ENCODE results near the gene SCCPDH. TPM values are rescaled to one million over a fixed set of nuclear protein-coding genes. Genes with fewer than 3 reads are reported as not detected.

The SCCPDH gene
- total and polyA plus RNA-seq, 2 donors (not counting 3 experiments of a cell fraction or from before 2014, with no cell fraction given): 24.4 to 37.5 TPM

DNA sequence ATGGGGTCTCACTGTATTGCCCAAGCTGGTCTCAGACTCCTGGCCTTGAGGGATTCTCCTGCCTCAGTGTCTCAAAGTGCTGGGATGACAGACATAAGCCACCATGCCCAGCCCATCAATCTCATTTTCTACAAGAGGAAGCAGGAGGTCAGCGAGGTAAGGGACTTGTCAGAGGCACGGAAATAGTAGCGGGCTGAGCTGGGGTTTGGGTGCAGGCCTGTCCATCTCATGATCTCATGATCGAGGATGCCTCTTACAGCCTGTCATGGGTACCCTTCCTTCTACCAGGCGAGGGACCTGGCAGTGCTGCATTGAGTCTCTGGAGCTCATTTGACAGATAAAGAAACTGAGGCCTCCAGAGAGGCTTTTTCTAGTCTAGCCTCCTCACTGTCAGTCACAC lies 28.5 kb upstream of the SCCPDH start:
- peaks cover 5% of the 10 kb centered on the region for H3K4me1 ChIP-seq (ENCODE audit: control insufficient read depth, extremely low read depth, insufficient read depth, low read length)
- H3K27ac ChIP-seq (ENCODE audit: insufficient read depth, low read depth, low read length): no peak overlapping the region
- no peaks in the 10 kb centered on the region for H3K9me3 ChIP-seq (replicated peaks; ENCODE audit: control insufficient read depth, insufficient read depth, low read length)
- BruUV-seq (replicated peaks): no TSS peak
- intact Hi-C loops (cut with micrococcal nuclease) (loop anchor here (1.0 to 5.0 kb wide), 3 partner anchors 129 to 1543 kb away; partner anchors contain the start of genes CNST, KIF26B and TFB2M), dilution Hi-C loops (cut with MboI; ENCODE audit: extremely low pct_ligation_motif_present, low sequenced_read_pairs) (no loop called here)
- H3K9me1 ChIP-seq (replicated peaks; ENCODE audit: control insufficient read depth, extremely low read depth, insufficient read depth, low read length): no peaks in the 10 kb centered on the region
- H3K4me2 ChIP-seq (ENCODE audit: insufficient read depth, low read length): no peak overlapping the region
- no peaks in the 10 kb centered on the region for H4K20me1 ChIP-seq (replicated peaks; ENCODE audit: control insufficient read depth, extremely low read depth, insufficient read depth, low read length)
- H3K27me3 ChIP-seq (ENCODE audit: control insufficient read depth in 2 of 2, insufficient read depth in 2 of 2, low read length in 2 of 2): no peaks in the 10 kb centered on the region
- DNase-seq (ENCODE audit: low read depth, low spot score): no peak
- TF ChIP-seq MYC (IDR thresholded peaks at IDR 0.05; ENCODE audit: low read depth, low read length) (no peak), EZH2 (IDR thresholded peaks at IDR 0.05; ENCODE audit: borderline replicate concordance, low read depth, low read length, severe bottlenecking) (no peak), FOS (IDR thresholded peaks at IDR 0.05; ENCODE audit: borderline replicate concordance, insufficient read depth, low read length) (no peak)
- TF ChIP-seq, protein P1, sequence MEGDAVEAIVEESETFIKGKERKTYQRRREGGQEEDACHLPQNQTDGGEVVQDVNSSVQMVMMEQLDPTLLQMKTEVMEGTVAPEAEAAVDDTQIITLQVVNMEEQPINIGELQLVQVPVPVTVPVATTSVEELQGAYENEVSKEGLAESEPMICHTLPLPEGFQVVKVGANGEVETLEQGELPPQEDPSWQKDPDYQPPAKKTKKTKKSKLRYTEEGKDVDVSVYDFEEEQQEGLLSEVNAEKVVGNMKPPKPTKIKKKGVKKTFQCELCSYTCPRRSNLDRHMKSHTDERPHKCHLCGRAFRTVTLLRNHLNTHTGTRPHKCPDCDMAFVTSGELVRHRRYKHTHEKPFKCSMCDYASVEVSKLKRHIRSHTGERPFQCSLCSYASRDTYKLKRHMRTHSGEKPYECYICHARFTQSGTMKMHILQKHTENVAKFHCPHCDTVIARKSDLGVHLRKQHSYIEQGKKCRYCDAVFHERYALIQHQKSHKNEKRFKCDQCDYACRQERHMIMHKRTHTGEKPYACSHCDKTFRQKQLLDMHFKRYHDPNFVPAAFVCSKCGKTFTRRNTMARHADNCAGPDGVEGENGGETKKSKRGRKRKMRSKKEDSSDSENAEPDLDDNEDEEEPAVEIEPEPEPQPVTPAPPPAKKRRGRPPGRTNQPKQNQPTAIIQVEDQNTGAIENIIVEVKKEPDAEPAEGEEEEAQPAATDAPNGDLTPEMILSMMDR (IDR thresholded peaks at IDR 0.05; ENCODE audit: extremely low read depth in 1 of 2, insufficient read depth in 1 of 2, low read depth in 1 of 2, low read length in 2 of 2): no peak
- no peak overlapping the region for H3K4me3 ChIP-seq (replicated peaks in 1 of 3; ENCODE audit: insufficient read depth in 1 of 3, low read depth in 1 of 3, low read length in 3 of 3)
- no peaks in the 10 kb centered on the region for H3K79me2 ChIP-seq (ENCODE audit: control insufficient read depth, insufficient read depth, low read length)
- H3K9ac ChIP-seq (replicated peaks; ENCODE audit: extremely low read depth, insufficient read depth, low read length): no peak overlapping the region
- FAIRE-seq: no peak
- H3K36me3 ChIP-seq (ENCODE audit: control insufficient read depth in 2 of 2, extremely low read depth in 1 of 2, insufficient read depth in 2 of 2, low read length in 2 of 2): no peaks in the 10 kb centered on the region
- CTCF ChIA-PET: interaction anchor here (0.9 to 1.5 kb wide), 2 partner anchors 196 to 198 kb away, joined by 3 to 4 read pairs; no protein-coding TSS in a partner anchor
- POLR2A ChIA-PET: no interaction called here
- H2AFZ ChIP-seq (ENCODE audit: low read depth, low read length): no peak overlapping the region

DNA sequence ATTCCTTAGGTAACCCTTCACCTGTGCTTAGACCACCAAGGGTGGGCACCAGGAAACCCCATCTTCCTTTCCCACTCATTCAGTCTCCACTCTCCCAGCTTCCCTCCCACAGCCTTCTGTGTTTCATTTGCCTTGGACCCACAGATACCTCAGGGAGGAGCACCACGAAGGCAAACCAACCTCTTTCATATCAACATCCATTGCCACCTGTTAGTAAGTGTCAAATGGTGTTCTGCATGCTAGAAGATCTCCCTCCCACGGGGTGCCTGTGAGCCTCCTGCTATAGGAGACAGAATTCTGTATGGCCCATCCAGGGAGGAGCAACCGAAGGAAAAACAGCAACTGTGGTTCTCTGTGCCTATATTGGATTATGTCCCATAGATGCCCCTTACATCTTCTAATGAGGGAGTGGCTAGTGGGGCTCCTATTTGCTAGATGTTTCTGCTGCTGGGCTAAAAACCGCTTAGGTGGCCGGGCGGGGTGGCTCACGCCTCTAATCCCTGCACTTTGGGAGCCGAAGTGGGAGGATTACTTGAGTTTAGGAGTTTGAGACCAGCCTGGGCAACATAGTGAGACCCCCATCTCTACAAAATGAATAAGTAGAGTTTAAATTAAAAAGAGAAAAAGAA lies 25.6 kb upstream of the SCCPDH start:
- dilution Hi-C loops (cut with MboI; ENCODE audit: extremely low pct_ligation_motif_present, low sequenced_read_pairs): no loop called here

More for the DNA sequence above, 25.6 kb upstream of the SCCPDH start:
- Histone ChIP-seq H3K27ac (ENCODE audit: insufficient read depth, low read depth, low read length) (peak overlapping the region; percentile 53), H4K20me1 (replicated peaks; ENCODE audit: control insufficient read depth, extremely low read depth, insufficient read depth, low read length) (no peaks in the 10 kb centered on the region), H3K36me3 (ENCODE audit: control insufficient read depth in 2 of 2, extremely low read depth in 1 of 2, insufficient read depth in 2 of 2, low read length in 2 of 2) (no peaks in the 10 kb centered on the region), H3K9ac (replicated peaks; ENCODE audit: extremely low read depth, insufficient read depth, low read length) (peak overlapping the region; percentile 45), H3K9me1 (replicated peaks; ENCODE audit: control insufficient read depth, extremely low read depth, insufficient read depth, low read length) (no peaks in the 10 kb centered on the region), H3K4me2 (ENCODE audit: insufficient read depth, low read length) (peak overlapping the region; percentile 6), H3K4me3 (replicated peaks in 1 of 3; ENCODE audit: insufficient read depth in 1 of 3, low read depth in 1 of 3, low read length in 3 of 3) (no peak overlapping the region), H3K27me3 (ENCODE audit: control insufficient read depth in 2 of 2, insufficient read depth in 2 of 2, low read length in 2 of 2) (no peaks in the 10 kb centered on the region), H2AFZ (ENCODE audit: low read depth, low read length) (peak overlapping the region; percentile 29), H3K4me1 (ENCODE audit: control insufficient read depth, extremely low read depth, insufficient read depth, low read length) (peaks cover 5% of the 10 kb centered on the region), H3K79me2 (ENCODE audit: control insufficient read depth, insufficient read depth, low read length) (no peaks in the 10 kb centered on the region), H3K9me3 (replicated peaks; ENCODE audit: control insufficient read depth, insufficient read depth, low read length) (no peaks in the 10 kb centered on the region)
- TF ChIP-seq POLR2A (IDR thresholded peaks at IDR 0.05; ENCODE audit: low read depth, low read length) (no peak), MYC (IDR thresholded peaks at IDR 0.05; ENCODE audit: low read depth, low read length) (no peak), FOS (IDR thresholded peaks at IDR 0.05; ENCODE audit: borderline replicate concordance, insufficient read depth, low read length) (no peak), JUN (IDR thresholded peaks at IDR 0.05; ENCODE audit: borderline replicate concordance, insufficient read depth, insufficient read length, low read depth) (no peak), POLR2AphosphoS5 (IDR thresholded peaks at IDR 0.05; ENCODE audit: insufficient read depth, low read depth, low read length) (no peak), EZH2 (IDR thresholded peaks at IDR 0.05; ENCODE audit: borderline replicate concordance, low read depth, low read length, severe bottlenecking) (no peak), GATA2 (IDR thresholded peaks at IDR 0.05; ENCODE audit: insufficient read depth, insufficient read length, low read depth, low read length) (no peak)
- TF ChIP-seq, protein P1 (IDR thresholded peaks at IDR 0.05; ENCODE audit: extremely low read depth in 1 of 2, insufficient read depth in 1 of 2, low read depth in 1 of 2, low read length in 2 of 2): no peak
- TF ChIP-seq, protein P2, sequence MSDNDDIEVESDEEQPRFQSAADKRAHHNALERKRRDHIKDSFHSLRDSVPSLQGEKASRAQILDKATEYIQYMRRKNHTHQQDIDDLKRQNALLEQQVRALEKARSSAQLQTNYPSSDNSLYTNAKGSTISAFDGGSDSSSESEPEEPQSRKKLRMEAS (IDR thresholded peaks at IDR 0.05; ENCODE audit: insufficient read depth, insufficient read length): no peak
- POLR2A ChIA-PET: no interaction called here
- DNase-seq (ENCODE audit: low read depth, low spot score) (no peak), FAIRE-seq (no peak)
- BruUV-seq (replicated peaks): TSS peak; percentile 40
- intact Hi-C loops (cut with micrococcal nuclease): loop anchor here (1.0 to 5.0 kb wide), 8 partner anchors 9 to 1546 kb away; partner anchors contain the start of genes KIF26B and SCCPDH
- CTCF ChIA-PET: no interaction called here
